ENCODE results near the gene ACMSD. TPM values are rescaled to one million over a fixed set of nuclear protein-coding genes. Genes with fewer than 3 reads are reported as not detected.
"Not testable (repeated sequence)": the region's sequence is repeated elsewhere in the genome, so short reads cannot be mapped to it uniquely, and the experiment has no call there.

Gene ACMSD
- total RNA-seq, 4 donors from 2014 or later: not detected

- Histone ChIP-seq H3K9me3 (peaks cover 0 to 4% (median 0%) of the 10 kb centered on the region in 4 donors), H3K27ac (no peak overlapping the region), H3K4me1 (no peaks in the 10 kb centered on the region), H3K36me3 (no peaks in the 10 kb centered on the region), H3K4me3 (no peak overlapping the region), H3K27me3 (no peaks in the 10 kb centered on the region)
- 78 to 82% methylated on average over 2 of the region's 2 CpGs for WGBS, 2 donors
- no peak for DNase-seq (ENCODE audit: low spot score in 2 of 2)
- TF ChIP-seq EP300 (IDR thresholded peaks at IDR 0.05): no peak
- no peak for TF ChIP-seq POLR2A (IDR thresholded peaks at IDR 0.05)
- TF ChIP-seq CTCF (IDR thresholded peaks at IDR 0.05): no peak
Observed at GRCh38 chr2:134819334-134819733, 19.1 kb upstream of the ACMSD start.

DNA sequence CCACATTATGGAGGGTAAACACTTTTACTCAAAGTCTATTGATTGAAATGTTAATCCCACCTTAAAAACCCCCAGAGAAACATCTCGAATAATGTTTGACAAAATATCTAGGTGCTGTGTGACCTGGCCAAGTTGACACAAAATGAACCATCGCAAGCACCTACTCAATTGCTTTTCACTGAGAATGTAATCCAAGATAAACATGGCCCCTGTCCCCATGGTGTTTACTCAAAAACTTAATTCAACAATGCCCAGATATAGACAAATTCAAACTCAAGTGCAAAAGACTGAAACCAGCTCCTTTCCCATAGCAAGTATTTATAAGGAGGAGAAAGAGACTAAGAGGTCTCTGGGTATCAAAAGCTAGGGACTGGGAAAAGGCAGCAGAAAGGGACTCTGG lies 15.0 kb upstream of the ACMSD start:
- Histone ChIP-seq H3K9me3 (no peaks in the 10 kb centered on the region), H3K27ac (no peak overlapping the region)

GRCh38 chr2:134823832-134824231 lies 14.6 kb upstream of the ACMSD start:
- 57 to 58% methylated on average over 2 of the region's 2 CpGs for WGBS, 2 donors
- H3K9me3 ChIP-seq: no peaks in the 10 kb centered on the region
- no peak for DNase-seq (ENCODE audit: low spot score in 2 of 2)

More for the DNA sequence above, 15.0 kb upstream of the ACMSD start:
- no peaks in the 10 kb centered on the region for H3K4me1 ChIP-seq
- no peak overlapping the region for H3K4me3 ChIP-seq
- WGBS, 2 donors: 77 to 90% methylated on average over 2 of the region's 2 CpGs
- no peaks in the 10 kb centered on the region for H3K36me3 ChIP-seq
- TF ChIP-seq EP300 (IDR thresholded peaks at IDR 0.05) (no peak), CTCF (IDR thresholded peaks at IDR 0.05) (no peak), POLR2A (IDR thresholded peaks at IDR 0.05) (no peak)
- no peak for DNase-seq (ENCODE audit: low spot score in 2 of 2)
- no peaks in the 10 kb centered on the region for H3K27me3 ChIP-seq

DNA sequence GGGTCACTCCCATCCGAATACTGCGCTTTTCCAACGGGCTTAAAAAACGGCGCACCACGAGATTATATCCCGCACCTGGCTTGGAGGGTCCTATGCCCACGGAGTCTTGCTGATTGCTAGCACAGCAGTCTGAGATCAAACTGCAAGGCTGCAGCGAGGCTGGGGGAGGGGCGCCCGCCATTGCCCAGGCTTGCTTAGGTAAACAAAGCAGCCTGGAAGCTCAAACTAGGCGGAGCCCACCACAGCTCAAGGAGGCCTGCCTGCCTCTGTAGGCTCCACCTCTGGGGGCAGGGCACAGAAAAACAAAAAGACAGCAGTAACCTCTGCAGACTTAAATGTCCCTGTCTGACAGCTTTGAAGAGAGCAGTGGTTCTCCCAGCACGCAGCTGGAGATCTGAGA lies 12.7 kb upstream of the ACMSD start:
- H3K27me3 ChIP-seq; H3K9me3 ChIP-seq; DNase-seq (ENCODE audit: low spot score in 2 of 2); H3K36me3 ChIP-seq; H3K4me1 ChIP-seq; H3K27ac ChIP-seq; H3K4me3 ChIP-seq: not testable (repeated sequence)
- WGBS, 2 donors: 76 to 86% methylated on average over 12 to 13 of the region's 13 CpGs

More at GRCh38 chr2:134823832-134824231, 14.6 kb upstream of the ACMSD start:
- Histone ChIP-seq H3K27me3 (no peaks in the 10 kb centered on the region), H3K27ac (no peak overlapping the region), H3K4me3 (no peak overlapping the region), H3K36me3 (no peaks in the 10 kb centered on the region), H3K4me1 (no peaks in the 10 kb centered on the region)
- no peak for TF ChIP-seq POLR2A (IDR thresholded peaks at IDR 0.05)
- TF ChIP-seq EP300 (IDR thresholded peaks at IDR 0.05): no peak
- no peak for TF ChIP-seq CTCF (IDR thresholded peaks at IDR 0.05)

GRCh38 chr2:134835471-134835870 lies 2.9 kb upstream of the ACMSD start:
- Histone ChIP-seq H3K27me3 (no peaks in the 10 kb centered on the region), H3K4me1 (no peaks in the 10 kb centered on the region), H3K4me3 (no peak overlapping the region), H3K9me3 (peaks cover 0 to 29% (median 0%) of the 10 kb centered on the region in 4 donors), H3K36me3 (no peaks in the 10 kb centered on the region), H3K27ac (no peak overlapping the region)
- TF ChIP-seq EP300 (IDR thresholded peaks at IDR 0.05): no peak
- WGBS, 2 donors: 85 to 100% methylated on average over 1 of the region's 1 CpG
- DNase-seq (ENCODE audit: low spot score in 2 of 2): no peak

DNA sequence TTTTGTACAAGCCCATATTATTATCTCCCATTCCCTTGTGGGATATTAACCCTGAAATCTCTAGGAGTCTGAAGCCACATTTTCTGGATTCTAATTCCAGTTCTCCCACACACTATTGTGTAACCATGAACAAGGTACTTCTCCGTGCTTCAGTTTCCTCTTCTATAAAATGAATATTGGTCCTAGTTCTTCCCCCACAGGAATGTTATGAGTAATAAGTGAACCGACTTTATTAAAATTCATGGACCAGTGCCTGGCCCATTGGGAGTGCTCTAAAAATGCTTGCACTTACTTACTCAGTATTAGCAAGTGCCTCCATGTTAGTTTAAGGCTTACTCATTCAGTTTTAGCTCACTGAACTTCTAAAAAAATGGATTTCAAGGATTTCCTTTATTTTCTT lies 1.4 kb upstream of the ACMSD start:
- TF ChIP-seq EP300 (IDR thresholded peaks at IDR 0.05) (no peak), CTCF (IDR thresholded peaks at IDR 0.05) (no peak), POLR2A (IDR thresholded peaks at IDR 0.05) (no peak)
- Histone ChIP-seq H3K9me3 (peaks cover 0 to 29% (median 0%) of the 10 kb centered on the region in 4 donors), H3K27me3 (no peaks in the 10 kb centered on the region), H3K27ac (no peak overlapping the region), H3K4me3 (no peak overlapping the region), H3K36me3 (no peaks in the 10 kb centered on the region), H3K4me1 (no peaks in the 10 kb centered on the region)
- no peak for DNase-seq (ENCODE audit: low spot score in 2 of 2)
- 27 to 29% methylated on average over 2 of the region's 2 CpGs for WGBS, 2 donors

All from tibial nerve (tissue), 4 donors.